ENCODE measurements around the gene ASCL2. TPM values are rescaled to one million over a fixed set of nuclear protein-coding genes. Genes with fewer than 3 reads are reported as not detected.

Gene ASCL2
- total and polyA plus RNA-seq, 2 of the 4 experiments (the other 2 are of a cell fraction) = not detected

DNA sequence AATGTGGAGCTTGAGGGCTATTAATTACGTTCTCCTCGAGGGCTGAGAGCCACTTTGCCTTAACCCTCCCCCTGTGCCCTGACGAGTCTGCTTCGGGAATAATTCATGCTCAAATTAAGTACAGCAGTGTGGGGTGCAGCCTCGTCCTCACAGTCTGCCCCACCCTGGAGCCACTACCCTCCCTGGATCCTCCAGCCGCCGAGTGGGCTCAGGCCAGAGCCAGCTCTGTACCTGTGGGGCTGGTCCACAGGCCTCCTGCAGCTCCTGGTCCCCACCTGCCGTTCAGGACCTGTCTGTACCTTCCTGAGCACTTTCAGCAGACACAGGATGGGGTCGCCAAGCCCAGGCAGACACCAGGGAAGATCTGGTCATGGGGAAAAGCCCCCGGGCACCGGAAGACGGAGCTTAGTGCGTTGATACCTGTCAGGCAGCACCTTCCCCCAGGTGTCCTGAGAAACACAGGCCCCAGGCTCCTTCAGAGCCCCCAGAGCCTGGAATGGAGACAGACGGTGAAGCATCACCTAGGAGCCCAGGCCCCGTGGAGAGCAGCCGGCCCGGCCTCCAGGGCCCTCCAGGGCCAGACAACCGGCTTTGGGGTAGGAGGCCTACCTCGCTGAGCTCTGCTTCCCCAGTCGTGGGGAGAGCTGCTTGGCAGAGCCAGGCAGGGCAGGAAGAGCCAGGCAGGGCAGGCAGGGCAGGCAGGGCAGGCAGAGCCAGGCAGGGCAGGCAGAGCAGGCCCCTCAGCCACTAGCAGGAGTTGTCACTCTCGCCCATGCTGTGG, 41.2 kb upstream of the ASCL2 start:
- H4K8ac ChIP-seq (ENCODE audit: low read depth in 2 of 2, low read length in 2 of 2) = peak overlapping the region in 1 of 2 experiments; percentile 58; a peak in 1 of 4 replicates
- peak overlapping the region; percentile 91 for H2AK5ac ChIP-seq (ENCODE audit: low read depth, low read length)
- in situ Hi-C loops (cut with MboI; ENCODE audit: low sequenced_read_pairs) = loop anchor here (5.0 kb wide), 1 partner anchor 106 kb away; no protein-coding TSS in a partner anchor
- no TSS peak for BruUV-seq (replicated peaks)
- no peaks in the 10 kb centered on the region for H3K9me3 ChIP-seq (ENCODE audit: control insufficient read depth, insufficient read depth, low read length)
- peak overlapping the region; percentile 2; the same call in 1 of the 2 replicates for H4K5ac ChIP-seq (ENCODE audit: low read depth, low read length)
- peak overlapping the region; percentile 47; the same call in 1 of the 2 replicates for H4K91ac ChIP-seq (ENCODE audit: insufficient read depth, low read depth, low read length)
- peak overlapping the region; percentile 43 for H3K4ac ChIP-seq (ENCODE audit: low read depth, low read length)
- no peak for TF ChIP-seq MAZ (IDR thresholded peaks at IDR 0.05; ENCODE audit: borderline replicate concordance, low read depth, low read length)
- TF ChIP-seq MXI1 (IDR thresholded peaks at IDR 0.05; ENCODE audit: borderline replicate concordance, low read depth, low read length) = no peak
- no peak for TF ChIP-seq MAFK (IDR thresholded peaks at IDR 0.05; ENCODE audit: low read depth, low read length)
- no peak for TF ChIP-seq CHD1 (IDR thresholded peaks at IDR 0.05; ENCODE audit: low read depth, low read length)
- no peak for TF ChIP-seq POLR2A (IDR thresholded peaks at IDR 0.05; ENCODE audit: low read depth, low read length)
- H3K36me3 ChIP-seq (ENCODE audit: control insufficient read depth, insufficient read depth, low read length) = no peaks in the 10 kb centered on the region
- 0 out of 3 replicates have a peak overlapping the region, but pooled peaks have one; percentile 28 for H2BK15ac ChIP-seq (ENCODE audit: low read depth, low read length)
- dilution Hi-C loops (cut with HindIII; ENCODE audit: low sequenced_read_pairs, unreplicated experiment) = no loop called here
- H3K18ac ChIP-seq (ENCODE audit: low read depth, low read length) = no peak overlapping the region
- no peak for DNase-seq
- H2AFZ ChIP-seq (replicated peaks; ENCODE audit: low read length, poor library complexity) = peak overlapping the region; percentile 86
- H2AK9ac ChIP-seq (replicated peaks; ENCODE audit: low read depth, low read length, poor library complexity) = peak overlapping the region; percentile 96
- CTCF ChIA-PET = no interaction called here
- H4K20me1 ChIP-seq (ENCODE audit: insufficient read depth, low read length) = no peaks in the 10 kb centered on the region
- no peak for ATAC-seq (ENCODE audit: low read depth)
- no peak overlapping the region for H3K56ac ChIP-seq (ENCODE audit: extremely low read depth, insufficient read depth, low read length)
- H3K14ac ChIP-seq (replicated peaks; ENCODE audit: low read depth, low read length) = no peak overlapping the region
- no peak overlapping the region for H2BK20ac ChIP-seq (ENCODE audit: low read depth, low read length)
- no peak overlapping the region for H3K4me2 ChIP-seq (ENCODE audit: low read depth, low read length)
- H2BK120ac ChIP-seq (ENCODE audit: low read depth, low read length) = peak overlapping the region; percentile 60; the same call in 1 of the 2 replicates
- H2BK5ac ChIP-seq (ENCODE audit: low read depth, low read length, poor library complexity, severe bottlenecking) = peak overlapping the region; percentile 34
- no peaks in the 10 kb centered on the region for H3K27me3 ChIP-seq (ENCODE audit: control insufficient read depth, insufficient read depth, low read length)
- no peak overlapping the region for H3K27ac ChIP-seq (ENCODE audit: insufficient read depth, low read length)
- H3K9me1 ChIP-seq (ENCODE audit: insufficient read depth, low read length) = peaks cover 6% of the 10 kb centered on the region; the same call in 1 of the 2 replicates
- intact Hi-C loops (cut with micrococcal nuclease) = no loop called here
- peaks cover 24% of the 10 kb centered on the region for H3K4me1 ChIP-seq (ENCODE audit: control insufficient read depth, insufficient read depth, low read length)
- WGBS, 2 experiments (ENCODE audit: extremely low coverage in 2 of 2, insufficient read length in 1 of 2) = 81% methylated on average over 8 of the region's 21 CpGs; no CpG with 5 or more reads in 1 of the 2 experiments
- H3K9ac ChIP-seq (ENCODE audit: low read depth, low read length) = no peak overlapping the region
- POLR2A ChIA-PET (ENCODE audit: unreplicated experiment) = no interaction called here
- no peak overlapping the region for H3K23ac ChIP-seq (ENCODE audit: low read depth, low read length)
- no peaks in the 10 kb centered on the region for H3K79me1 ChIP-seq (ENCODE audit: low read depth in 1 of 2, low read length in 2 of 2)
- no peak overlapping the region for H3K4me3 ChIP-seq (ENCODE audit: insufficient read depth, low read depth, low read length)

All from IMR-90 (cell line).